ENCODE measurements around the gene PRRG1. TPM values are rescaled to one million over a fixed set of nuclear protein-coding genes. Genes with fewer than 3 reads are reported as not detected.

The PRRG1 gene
- total RNA-seq, 1 experiment from 2014 or later = 9.0 TPM

DNA sequence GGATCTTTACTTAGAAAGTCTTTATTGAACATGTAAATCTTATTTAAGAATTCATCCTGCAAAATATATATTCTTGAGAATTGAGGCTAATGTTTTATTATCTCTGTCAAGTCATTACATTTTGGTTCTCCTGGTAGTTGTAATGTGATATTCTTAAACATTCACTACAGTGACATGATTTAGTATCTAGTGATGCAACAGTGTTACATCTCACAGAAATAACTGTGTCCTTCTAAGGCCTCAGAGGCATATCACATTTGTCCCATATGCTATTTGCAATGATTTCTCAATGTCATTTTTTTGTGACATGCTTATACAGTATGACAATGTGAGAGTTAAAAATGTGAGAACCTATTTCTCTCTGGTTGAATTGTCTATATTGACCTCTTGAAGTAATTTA, 34.1 kb downstream of the PRRG1 start:
- Histone ChIP-seq H3K79me2 (ENCODE audit: insufficient read depth, low read length) (no peaks in the 10 kb centered on the region; the same call in 1 of the 2 replicates), H3K23ac (ENCODE audit: insufficient read length, low read depth, low read length) (no peak overlapping the region), H2BK120ac (ENCODE audit: low read depth, low read length, poor library complexity, severe bottlenecking) (no peak overlapping the region), H4K8ac (replicated peaks; ENCODE audit: insufficient read length, low read depth, low read length) (no peak overlapping the region), H3K4ac (ENCODE audit: low read depth, low read length) (no peak overlapping the region), H3K27ac (ENCODE audit: insufficient read length, low read depth, low read length) (no peak overlapping the region), H2AK5ac (ENCODE audit: insufficient read length, low read length) (no peak overlapping the region), H3K14ac (ENCODE audit: insufficient read depth, low read length) (no peak overlapping the region), H4K5ac (ENCODE audit: insufficient read length, low read depth, low read length) (no peak overlapping the region), H3K4me2 (ENCODE audit: insufficient read depth, insufficient read length, low read length) (no peak overlapping the region), H3K27me3 (ENCODE audit: insufficient read depth, low read length) (no peaks in the 10 kb centered on the region), H2BK5ac (ENCODE audit: insufficient read length, low read length) (no peak overlapping the region), H4K20me1 (ENCODE audit: control insufficient read depth, insufficient read depth, insufficient read length) (no peaks in the 10 kb centered on the region), H3K18ac (ENCODE audit: insufficient read length, low read depth, low read length) (no peak overlapping the region), H2BK12ac (ENCODE audit: insufficient read length, low read depth, low read length) (no peak overlapping the region), H2BK15ac (ENCODE audit: low read depth, low read length) (no peak overlapping the region), H4K91ac (ENCODE audit: insufficient read length, low read depth, low read length) (no peak overlapping the region), H3K9me3 (ENCODE audit: control insufficient read depth, low read depth, low read length) (peaks cover 6% of the 10 kb centered on the region), H3K9ac (ENCODE audit: extremely low read depth, insufficient read length, low read length) (no peak overlapping the region), H2BK20ac (ENCODE audit: low read depth, low read length, poor library complexity, severe bottlenecking) (no peak overlapping the region), H2AFZ (ENCODE audit: low read length) (no peak overlapping the region), H3K56ac (ENCODE audit: insufficient read length, low read depth, low read length) (no peak overlapping the region), H3T11ph (ENCODE audit: low read length) (no peak overlapping the region), H3K79me1 (ENCODE audit: insufficient read depth, low read depth, low read length, poor library complexity, severe bottlenecking) (no peaks in the 10 kb centered on the region), H3K4me1 (ENCODE audit: insufficient read depth, low read length) (no peaks in the 10 kb centered on the region; the same call in 1 of the 2 replicates), H3K23me2 (ENCODE audit: insufficient read length, low read depth, low read length, poor library complexity, severe bottlenecking) (no peaks in the 10 kb centered on the region)
- Mint-ChIP-seq H3K27ac (no peak overlapping the region), H3K4me3 (no peak overlapping the region), H3K27me3 (ENCODE audit: low read depth) (no peaks in the 10 kb centered on the region), H3K36me3 (ENCODE audit: insufficient read depth in 1 of 3, low read depth in 3 of 3) (peaks cover 13 to 26% (median 18%) of the 10 kb centered on the region in 3 experiments), H3K4me1 (peaks cover 9 to 15% of the 10 kb centered on the region in 2 experiments), H3K9me3 (peaks cover 38 to 48% of the 10 kb centered on the region in 2 experiments)
- DNase-seq = no peak
- TF ChIP-seq CTCF (conservative IDR thresholded peaks at IDR 0.05) = no peak
